ENCODE data around the gene CKMT2. TPM values are rescaled to one million over a fixed set of nuclear protein-coding genes. Genes with fewer than 3 reads are reported as not detected.

CKMT2 gene
- total RNA-seq, 3 donors from 2014 or later, result 3.6 to 5.3 (median 3.7) TPM

- peaks cover 0 to 5% of the 10 kb centered on the region in 2 donors for H3K4me1 ChIP-seq
- H3K4me3 ChIP-seq, result no peak overlapping the region
- TF ChIP-seq POLR2AphosphoS5 (IDR thresholded peaks at IDR 0.05), result no peak
- TF ChIP-seq CTCF (IDR thresholded peaks at IDR 0.05), result no peak
- no peak for TF ChIP-seq POLR2A (IDR thresholded peaks at IDR 0.05)
- H3K27me3 ChIP-seq, result no peaks in the 10 kb centered on the region
- intact Hi-C loops (cut with DNase I; ENCODE audit: low total_unique reads), result no loop called here
- no peak overlapping the region for H3K27ac ChIP-seq
- peaks cover 2 to 3% of the 10 kb centered on the region in 2 donors for H3K9me3 ChIP-seq
- no peaks in the 10 kb centered on the region for H3K36me3 ChIP-seq
- DNase-seq (ENCODE audit: low spot score in 2 of 2), result no peak
Measured at GRCh38 chr5:81297531-81297930, 64.4 kb downstream of the CKMT2 start.

- DNase-seq (ENCODE audit: low spot score in 2 of 2), result no peak
- Histone ChIP-seq H3K27me3 (no peaks in the 10 kb centered on the region), H3K36me3 (no peaks in the 10 kb centered on the region), H3K4me3 (peak overlapping the region; percentile 65 to 94 (median 92)), H3K4me1 (peaks cover 0 to 5% of the 10 kb centered on the region in 2 donors), H3K9me3 (no peaks in the 10 kb centered on the region), H3K27ac (peak overlapping the region; percentile 94 to 97)
- intact Hi-C loops (cut with DNase I; ENCODE audit: low total_unique reads), result no loop called here
- TF ChIP-seq POLR2AphosphoS5 (IDR thresholded peaks at IDR 0.05) (no peak), CTCF (IDR thresholded peaks at IDR 0.05) (no peak), POLR2A (IDR thresholded peaks at IDR 0.05) (no peak)
Measured at GRCh38 chr5:81300921-81301270, 67.8 kb downstream of the CKMT2 start.

GRCh38 chr5:81301271-81302015, 68.3 kb downstream of the CKMT2 start, which contains the start of gene ZCCHC9:
TSS of gene ZCCHC9 (plus strand) at chr5:81301587. CDS start at chr5:81304758, 3,171 bp downstream.
- peaks cover 0 to 5% of the 10 kb centered on the region in 2 donors for H3K4me1 ChIP-seq
- intact Hi-C loops (cut with DNase I; ENCODE audit: low total_unique reads), result no loop called here
- H3K9me3 ChIP-seq, result no peaks in the 10 kb centered on the region

GRCh38 chr5:81302596-81302995, 69.5 kb downstream of the CKMT2 start:
- Histone ChIP-seq H3K4me3 (peak overlapping the region in 2 of 3 donors; percentile 92 to 94), H3K27ac (no peak overlapping the region), H3K4me1 (peaks cover 0 to 5% of the 10 kb centered on the region in 2 donors), H3K36me3 (no peaks in the 10 kb centered on the region), H3K27me3 (no peaks in the 10 kb centered on the region), H3K9me3 (no peaks in the 10 kb centered on the region)
- TF ChIP-seq POLR2AphosphoS5 (IDR thresholded peaks at IDR 0.05) (no peak), POLR2A (IDR thresholded peaks at IDR 0.05) (no peak), CTCF (IDR thresholded peaks at IDR 0.05) (no peak)
- intact Hi-C loops (cut with DNase I; ENCODE audit: low total_unique reads), result no loop called here
- no peak for DNase-seq (ENCODE audit: low spot score in 2 of 2)

More at GRCh38 chr5:81301271-81302015, 68.3 kb downstream of the CKMT2 start, which contains the start of gene ZCCHC9:
- Histone ChIP-seq H3K27ac (peak within 1 kb of the TSS; percentile 94 to 97), H3K4me3 (peak within 1 kb of the TSS; percentile 65 to 94 (median 92)), H3K27me3 (no peaks in the 10 kb centered on the region), H3K36me3 (no peaks in the 10 kb centered on the region)
- DNase-seq (ENCODE audit: low spot score in 2 of 2), result peak; percentile 91
- TF ChIP-seq CTCF (IDR thresholded peaks at IDR 0.05) (no peak), POLR2A (IDR thresholded peaks at IDR 0.05) (peak; percentile 78), POLR2AphosphoS5 (IDR thresholded peaks at IDR 0.05) (peak; percentile 82 to 95 (median 82))

GRCh38 chr5:81303563-81303962, 70.4 kb downstream of the CKMT2 start:
- Histone ChIP-seq H3K27me3 (no peaks in the 10 kb centered on the region), H3K9me3 (no peaks in the 10 kb centered on the region), H3K4me1 (peaks cover 0 to 5% of the 10 kb centered on the region in 2 donors), H3K4me3 (no peak overlapping the region), H3K27ac (no peak overlapping the region), H3K36me3 (no peaks in the 10 kb centered on the region)
- TF ChIP-seq POLR2A (IDR thresholded peaks at IDR 0.05) (no peak), CTCF (IDR thresholded peaks at IDR 0.05) (no peak), POLR2AphosphoS5 (IDR thresholded peaks at IDR 0.05) (no peak)
- intact Hi-C loops (cut with DNase I; ENCODE audit: low total_unique reads), result no loop called here
- no peak for DNase-seq (ENCODE audit: low spot score in 2 of 2)

Measured in breast epithelium (tissue), 4 donors.